ENCODE results near the gene CD248.

DNA sequence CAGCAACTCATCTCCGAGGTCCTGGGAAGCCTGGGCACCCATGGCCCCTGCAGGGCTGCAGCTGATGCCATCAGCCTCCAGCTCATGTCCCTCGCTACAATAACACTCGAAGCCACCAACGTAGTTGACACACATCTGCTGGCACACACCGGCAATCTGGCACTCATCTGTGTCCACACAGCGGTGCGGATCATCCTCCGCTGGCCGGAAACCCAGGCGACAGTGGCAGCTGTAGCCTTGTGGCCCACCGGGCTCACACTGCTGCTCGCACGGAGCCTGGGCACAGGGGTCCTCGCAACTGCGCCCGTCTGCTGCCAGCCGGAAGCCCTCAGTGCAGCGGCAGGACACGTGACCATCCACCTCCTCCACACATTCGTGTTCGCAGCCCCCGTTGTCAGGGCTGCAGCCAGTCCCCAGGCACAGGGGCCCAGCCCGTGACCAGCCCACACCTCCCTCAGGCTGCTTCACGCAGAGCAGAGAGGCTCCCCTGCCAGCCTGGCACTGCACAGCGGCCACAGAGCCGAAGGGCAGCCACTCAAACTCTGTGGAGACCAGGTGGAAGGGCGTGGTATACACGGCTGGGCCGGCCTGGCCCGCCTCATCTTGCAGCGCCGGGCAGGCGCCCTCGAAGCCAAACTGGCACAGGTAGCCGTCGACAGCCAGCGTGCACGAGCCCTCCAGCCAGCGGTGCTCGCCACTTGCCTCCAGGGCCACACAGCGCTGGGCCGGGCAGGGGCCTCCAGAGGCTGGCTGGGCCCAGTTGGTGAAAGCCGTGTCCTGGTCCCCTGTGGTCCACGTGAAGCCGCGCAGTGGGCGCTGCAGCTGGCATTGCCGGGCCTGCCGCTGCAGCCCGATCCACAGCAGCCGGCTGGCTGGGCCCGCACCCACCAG is 678 bp downstream of the CD248 start:
- TF ChIP-seq EZH2 (IDR thresholded peaks at IDR 0.05; ENCODE audit: borderline replicate concordance, low read depth, low read length, severe bottlenecking) = no peak
- TF ChIP-seq, protein P1, sequence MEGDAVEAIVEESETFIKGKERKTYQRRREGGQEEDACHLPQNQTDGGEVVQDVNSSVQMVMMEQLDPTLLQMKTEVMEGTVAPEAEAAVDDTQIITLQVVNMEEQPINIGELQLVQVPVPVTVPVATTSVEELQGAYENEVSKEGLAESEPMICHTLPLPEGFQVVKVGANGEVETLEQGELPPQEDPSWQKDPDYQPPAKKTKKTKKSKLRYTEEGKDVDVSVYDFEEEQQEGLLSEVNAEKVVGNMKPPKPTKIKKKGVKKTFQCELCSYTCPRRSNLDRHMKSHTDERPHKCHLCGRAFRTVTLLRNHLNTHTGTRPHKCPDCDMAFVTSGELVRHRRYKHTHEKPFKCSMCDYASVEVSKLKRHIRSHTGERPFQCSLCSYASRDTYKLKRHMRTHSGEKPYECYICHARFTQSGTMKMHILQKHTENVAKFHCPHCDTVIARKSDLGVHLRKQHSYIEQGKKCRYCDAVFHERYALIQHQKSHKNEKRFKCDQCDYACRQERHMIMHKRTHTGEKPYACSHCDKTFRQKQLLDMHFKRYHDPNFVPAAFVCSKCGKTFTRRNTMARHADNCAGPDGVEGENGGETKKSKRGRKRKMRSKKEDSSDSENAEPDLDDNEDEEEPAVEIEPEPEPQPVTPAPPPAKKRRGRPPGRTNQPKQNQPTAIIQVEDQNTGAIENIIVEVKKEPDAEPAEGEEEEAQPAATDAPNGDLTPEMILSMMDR (IDR thresholded peaks at IDR 0.05; ENCODE audit: borderline replicate concordance, extremely low read depth, low read length, poor library complexity, severe bottlenecking) = no peak

Data from DND-41 (cell line).